HG02642 (cell line): Measurements from ENCODE around the gene C10orf71.

Experiments
- ATAC-seq: cut with Tn5 transposase; IDR thresholded peaks from one replicate; pipeline ENCODE4 v1.9.1; 2021; ENCODE audit warnings: mild to moderate bottlenecking; ENCODE audit not compliant: unreplicated experiment, poor library complexity

Gene C10orf71

DNA sequence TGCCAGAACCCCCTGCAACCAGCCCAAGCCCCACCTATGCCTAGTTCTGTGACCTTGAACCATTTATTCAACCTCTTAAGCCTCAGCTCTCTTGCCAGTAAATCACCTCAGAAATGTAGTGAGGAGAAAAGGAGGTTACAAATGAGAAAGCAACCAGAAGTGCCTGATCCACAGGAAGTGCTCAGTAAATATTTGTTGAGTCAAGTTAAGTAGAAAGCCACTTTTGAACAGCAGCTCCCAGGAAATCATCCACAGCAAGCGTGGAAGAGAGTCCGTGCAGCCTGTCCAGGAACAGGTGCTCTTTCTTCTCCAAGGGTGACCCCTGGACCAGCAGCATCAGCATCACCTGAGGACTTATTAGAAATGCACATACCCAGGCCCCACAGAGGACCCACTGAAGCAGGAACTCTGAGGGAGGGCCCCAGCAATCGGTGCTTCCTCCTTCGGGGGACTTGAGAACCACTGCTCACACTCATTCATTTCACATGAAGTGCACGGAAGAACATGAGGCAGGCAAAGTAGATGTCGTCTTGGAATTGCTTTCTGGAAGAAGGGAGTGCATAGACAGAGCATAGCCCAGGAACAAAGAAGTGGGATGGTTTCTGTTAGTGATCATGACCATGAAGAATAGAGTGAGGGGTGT, 6.3 kb upstream of the C10orf71 start:
- ATAC-seq: no peak

GRCh38 chr10:49293208-49293603, 5.8 kb upstream of the C10orf71 start:
- ATAC-seq: no peak

DNA sequence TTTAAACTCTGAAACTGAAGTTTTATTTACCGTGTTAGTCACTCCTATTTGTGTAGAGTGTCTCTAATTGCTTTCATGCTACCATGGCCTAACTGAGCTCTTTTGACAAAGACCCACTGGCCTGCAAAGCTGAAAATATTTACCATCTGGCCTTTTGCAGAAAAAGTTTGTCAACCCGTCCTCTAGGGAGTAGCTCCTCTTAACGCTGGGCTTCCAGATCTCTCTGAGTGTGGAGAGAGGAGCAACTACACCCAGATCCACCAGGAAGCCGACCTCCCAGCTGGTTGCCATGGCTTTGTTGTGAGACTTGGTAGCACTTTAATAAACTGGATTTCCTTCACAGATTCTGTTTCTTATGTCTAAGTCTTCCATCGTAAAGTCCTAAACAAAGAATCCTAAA, 4.2 kb upstream of the C10orf71 start:
- ATAC-seq: no peak

- no peak for ATAC-seq
Measured at GRCh38 chr10:49295297-49295696, 3.7 kb upstream of the C10orf71 start.

DNA sequence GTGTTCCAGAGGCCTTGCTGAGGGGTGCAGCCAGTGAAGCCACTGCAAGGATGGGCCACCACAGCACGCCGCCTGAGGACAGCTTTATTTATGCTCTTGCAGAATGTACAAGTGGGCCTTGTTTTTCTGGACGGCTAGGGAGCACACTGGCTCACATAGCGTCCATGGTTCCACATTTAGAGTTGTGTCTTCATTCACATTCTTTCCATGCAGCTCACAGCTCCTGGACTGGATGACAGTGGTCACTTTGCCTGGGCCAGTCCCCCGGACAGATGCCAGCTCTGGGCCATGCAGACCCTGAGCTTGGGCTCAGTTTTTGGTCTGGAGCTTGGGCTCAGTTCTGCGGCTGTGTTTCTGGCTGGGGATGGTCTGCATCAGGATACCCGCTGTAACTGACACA, 2.6 kb upstream of the C10orf71 start:
- no peak for ATAC-seq

- ATAC-seq: no peak
Measured at GRCh38 chr10:49296836-49297235, 2.1 kb upstream of the C10orf71 start.

DNA sequence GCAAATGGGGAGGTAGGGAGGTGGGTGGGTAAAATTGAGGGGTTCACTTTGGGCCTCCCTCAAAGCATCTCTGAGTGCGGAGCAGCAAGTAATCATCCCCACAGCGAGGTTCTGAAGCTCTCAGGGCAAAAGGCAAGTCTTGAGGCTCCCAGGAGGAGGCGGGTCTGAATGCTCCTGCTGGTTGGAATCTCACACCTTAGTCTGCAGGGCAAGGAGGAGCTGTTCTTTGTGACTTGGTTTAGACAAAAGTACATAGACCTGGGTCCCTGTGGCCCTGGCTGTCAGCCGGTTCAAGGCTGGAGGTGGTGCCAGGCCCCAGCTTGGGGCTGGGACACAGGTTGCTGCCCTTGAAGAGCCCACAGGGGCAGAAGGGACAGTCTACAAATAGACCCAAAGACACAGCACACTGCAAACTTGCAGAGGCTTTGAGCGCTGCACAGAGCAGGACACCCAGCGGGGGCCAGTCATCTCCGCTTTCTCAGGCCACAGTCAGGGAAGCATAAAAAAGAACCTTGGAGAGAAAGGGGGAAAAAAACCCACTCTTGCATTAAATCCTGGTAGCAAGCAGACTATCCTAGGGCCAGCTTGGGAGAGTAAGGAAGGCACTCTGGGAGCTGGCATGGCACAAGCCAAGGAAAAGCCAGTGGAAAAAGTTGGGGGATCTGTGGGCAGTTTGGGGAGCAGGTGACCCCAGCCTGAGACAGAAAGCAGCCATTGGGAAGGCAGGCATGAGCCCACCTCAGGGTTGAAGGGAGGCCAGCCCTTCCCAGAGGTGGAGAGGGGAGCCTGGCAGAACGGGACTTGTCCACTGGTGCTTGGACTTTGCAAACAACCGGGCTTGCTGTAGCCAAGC, 926 bp upstream of the C10orf71 start:
- no peak for ATAC-seq

GRCh38 chr10:49298671-49298982, 343 bp upstream of the C10orf71 start:
- ATAC-seq: no peak

DNA sequence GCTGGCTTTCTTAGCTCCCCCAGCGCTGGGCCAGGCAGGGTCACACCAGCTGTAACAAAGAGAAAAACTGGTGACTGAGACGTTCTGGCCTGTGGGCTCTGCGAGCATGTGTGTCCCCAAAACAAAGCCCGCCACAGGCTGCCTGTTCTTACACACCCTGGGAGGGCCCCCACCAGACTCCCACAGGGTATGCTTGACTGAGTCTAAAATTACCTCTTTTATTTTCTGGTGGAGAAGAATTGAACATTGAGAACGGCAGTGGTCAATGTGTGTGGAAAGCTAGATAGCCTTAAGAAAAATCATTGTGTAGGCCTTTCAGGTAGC, 808 bp downstream of the C10orf71 start:
- ATAC-seq: peak; percentile 53

- ATAC-seq: peak; percentile 80
Measured at GRCh38 chr10:49300140-49300974, 1.4 kb downstream of the C10orf71 start.

GRCh38 chr10:49301302-49301701, 2.3 kb downstream of the C10orf71 start:
- no peak for ATAC-seq

GRCh38 chr10:49302088-49302487, 3.1 kb downstream of the C10orf71 start:
- ATAC-seq: no peak

GRCh38 chr10:49303711-49304110, 4.7 kb downstream of the C10orf71 start:
- ATAC-seq: no peak

DNA sequence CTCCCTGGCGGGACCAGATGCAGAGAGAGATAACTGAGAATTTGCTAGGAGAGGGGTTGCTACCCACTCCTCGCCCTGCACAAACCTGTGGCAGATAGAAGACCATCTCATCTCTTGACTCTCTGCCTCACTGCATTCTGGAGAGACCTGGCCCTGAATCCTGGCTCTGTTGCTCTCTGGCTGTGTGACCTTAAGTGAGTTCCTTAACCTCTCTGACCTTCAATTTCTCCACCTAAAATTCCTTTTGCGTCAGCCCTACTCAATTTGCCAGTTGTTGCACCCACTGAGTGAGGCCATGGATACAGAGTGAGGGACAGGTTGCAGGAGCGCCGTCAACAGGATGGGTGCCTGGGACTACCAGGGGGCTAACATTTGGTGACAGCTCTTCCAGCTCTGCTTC, 5.2 kb downstream of the C10orf71 start:
- ATAC-seq: no peak

DNA sequence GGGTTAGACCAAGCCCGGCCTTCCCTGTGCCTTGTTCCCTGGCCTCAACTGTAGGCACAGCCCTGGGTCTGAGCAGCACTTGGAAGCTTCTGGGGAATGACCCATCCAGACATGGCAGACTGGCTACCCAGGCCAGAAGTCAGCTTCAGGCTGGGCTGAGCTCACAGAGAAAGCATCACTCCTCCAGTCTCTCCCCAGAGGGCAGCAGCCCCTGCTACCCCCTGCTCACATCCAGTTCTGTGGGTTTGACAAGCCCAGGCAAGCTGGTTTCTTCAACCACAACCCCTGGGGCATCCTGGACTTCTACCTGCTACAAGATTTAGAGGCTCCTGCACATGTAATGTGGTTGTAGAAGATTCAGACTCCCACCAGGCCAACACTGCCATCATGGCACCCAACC, 9.0 kb downstream of the C10orf71 start:
- ATAC-seq: no peak

DNA sequence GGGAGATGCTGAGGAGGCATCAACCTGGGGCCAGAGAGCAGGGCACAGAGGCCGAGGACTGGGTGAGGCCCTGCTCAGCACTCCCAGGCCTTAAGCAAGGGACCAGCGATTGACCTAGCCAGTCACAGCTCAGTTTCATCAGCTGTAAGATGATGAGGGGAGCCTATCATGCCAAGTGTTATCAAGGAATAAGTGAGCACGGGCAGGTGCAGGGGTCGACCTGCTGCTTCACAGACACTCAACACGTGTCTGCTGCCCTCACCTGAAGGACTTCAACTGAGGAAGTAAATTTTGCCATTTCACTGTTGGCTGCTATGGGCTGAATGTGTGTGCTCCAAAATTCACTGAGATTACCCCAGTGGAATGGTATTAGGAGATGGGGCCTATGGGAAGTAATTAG, 9.9 kb downstream of the C10orf71 start:
- no peak for ATAC-seq

- peak; percentile 54 for ATAC-seq
Measured at GRCh38 chr10:49309691-49310411, 10.9 kb downstream of the C10orf71 start.

DNA sequence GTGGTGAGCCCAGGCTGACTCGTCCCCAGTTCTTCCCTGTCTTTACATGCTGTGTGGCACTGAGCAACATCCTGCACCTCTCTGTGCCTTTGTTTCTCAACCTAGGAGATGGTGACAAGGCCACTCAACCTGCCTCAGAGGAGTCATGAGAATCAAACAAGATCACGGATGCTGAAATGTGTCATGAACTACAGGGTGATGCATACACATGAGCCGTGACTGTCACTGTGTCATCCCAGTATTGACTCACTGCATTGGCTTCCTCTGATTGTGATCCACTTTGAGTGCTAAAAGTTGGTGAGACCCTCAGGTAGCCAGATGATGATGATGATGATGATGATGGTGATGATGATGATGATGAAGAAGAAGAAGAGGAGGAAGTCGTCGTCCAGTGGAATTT, 11.5 kb downstream of the C10orf71 start:
- ATAC-seq: peak; percentile 12

- no peak for ATAC-seq
Measured at GRCh38 chr10:49310901-49311554, 12.1 kb downstream of the C10orf71 start.

- ATAC-seq: no peak
Measured at GRCh38 chr10:49311555-49312236, 12.7 kb downstream of the C10orf71 start.
